ENCODE measurements around the gene KHDRBS1. TPM values are rescaled to one million over a fixed set of nuclear protein-coding genes. Genes with fewer than 3 reads are reported as not detected.

The KHDRBS1 gene
- total and polyA plus RNA-seq, 8 donors, result 87.2 to 261 (median 218) TPM

DNA sequence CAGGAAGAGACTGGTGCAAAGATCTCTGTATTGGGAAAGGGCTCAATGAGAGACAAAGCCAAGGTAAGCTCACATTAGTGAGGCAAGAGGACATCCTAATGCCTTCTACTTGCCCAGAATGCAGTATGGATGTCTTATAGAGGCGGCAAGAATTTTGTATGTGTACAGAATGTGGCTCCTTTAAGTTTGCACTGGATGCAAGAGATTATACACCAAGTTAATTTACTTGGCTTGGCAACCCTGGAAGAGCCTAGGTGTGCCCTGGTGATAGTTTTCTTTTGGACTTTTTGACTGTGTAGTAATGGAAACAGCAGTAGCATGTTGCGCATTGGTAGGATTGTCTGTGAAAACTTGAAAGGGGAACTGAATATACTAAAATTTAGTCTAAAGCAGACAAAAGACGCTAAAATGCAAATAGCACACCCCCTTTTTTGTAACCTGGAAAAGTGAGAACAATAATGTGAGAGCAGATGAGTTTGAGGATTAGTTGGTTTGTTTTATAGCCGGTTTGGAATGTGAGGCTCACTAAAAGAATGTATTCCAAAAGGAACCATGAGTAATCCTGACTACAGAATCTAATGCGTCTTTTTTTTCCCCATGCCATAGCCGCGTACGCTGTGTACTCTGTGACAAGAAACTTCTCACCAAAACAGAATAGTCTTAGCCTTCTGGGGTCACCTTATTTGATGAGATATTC is 18.1 kb downstream of the KHDRBS1 start:
- no peak overlapping the region for H3K4me3 ChIP-seq
- H3K9me3 ChIP-seq, result no peaks in the 10 kb centered on the region
- H3K27me3 ChIP-seq, result no peaks in the 10 kb centered on the region
- intact Hi-C loops (cut with DNase I), result no loop called here
- peaks cover 0 to 58% of the 10 kb centered on the region in 2 donors for H3K36me3 ChIP-seq
- no peak for DNase-seq
- TF ChIP-seq, protein P1, sequence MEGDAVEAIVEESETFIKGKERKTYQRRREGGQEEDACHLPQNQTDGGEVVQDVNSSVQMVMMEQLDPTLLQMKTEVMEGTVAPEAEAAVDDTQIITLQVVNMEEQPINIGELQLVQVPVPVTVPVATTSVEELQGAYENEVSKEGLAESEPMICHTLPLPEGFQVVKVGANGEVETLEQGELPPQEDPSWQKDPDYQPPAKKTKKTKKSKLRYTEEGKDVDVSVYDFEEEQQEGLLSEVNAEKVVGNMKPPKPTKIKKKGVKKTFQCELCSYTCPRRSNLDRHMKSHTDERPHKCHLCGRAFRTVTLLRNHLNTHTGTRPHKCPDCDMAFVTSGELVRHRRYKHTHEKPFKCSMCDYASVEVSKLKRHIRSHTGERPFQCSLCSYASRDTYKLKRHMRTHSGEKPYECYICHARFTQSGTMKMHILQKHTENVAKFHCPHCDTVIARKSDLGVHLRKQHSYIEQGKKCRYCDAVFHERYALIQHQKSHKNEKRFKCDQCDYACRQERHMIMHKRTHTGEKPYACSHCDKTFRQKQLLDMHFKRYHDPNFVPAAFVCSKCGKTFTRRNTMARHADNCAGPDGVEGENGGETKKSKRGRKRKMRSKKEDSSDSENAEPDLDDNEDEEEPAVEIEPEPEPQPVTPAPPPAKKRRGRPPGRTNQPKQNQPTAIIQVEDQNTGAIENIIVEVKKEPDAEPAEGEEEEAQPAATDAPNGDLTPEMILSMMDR (IDR thresholded peaks at IDR 0.05), result no peak
- H3K4me1 ChIP-seq, result peaks cover 0 to 21% of the 10 kb centered on the region in 2 donors
- H3K27ac ChIP-seq, result no peak overlapping the region
- no peak for ATAC-seq

DNA sequence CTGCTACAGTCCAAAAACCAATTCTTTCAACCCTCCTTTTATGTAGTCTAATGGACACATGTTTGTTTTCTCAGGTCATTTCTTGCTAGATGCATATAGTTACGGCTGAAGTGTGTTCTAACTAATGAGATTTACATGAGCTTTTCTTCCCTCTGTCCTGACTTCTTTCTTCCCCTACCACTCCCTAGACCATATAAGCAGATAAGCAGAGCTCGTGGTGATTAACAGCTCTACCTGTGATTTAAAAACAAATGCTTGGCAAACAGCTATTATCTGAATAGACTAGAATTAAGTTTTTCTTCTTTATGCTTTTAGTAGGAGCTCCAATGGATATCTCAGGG is 18.6 kb downstream of the KHDRBS1 start:
- intact Hi-C loops (cut with DNase I), result no loop called here
- TF ChIP-seq, protein P1 (IDR thresholded peaks at IDR 0.05), result no peak
- H3K9me3 ChIP-seq, result no peaks in the 10 kb centered on the region
- no peaks in the 10 kb centered on the region for H3K27me3 ChIP-seq
- no peak overlapping the region for H3K4me3 ChIP-seq
- H3K27ac ChIP-seq, result no peak overlapping the region
- DNase-seq, result no peak
- H3K36me3 ChIP-seq, result peaks cover 0 to 58% of the 10 kb centered on the region in 2 donors
- peaks cover 0 to 18% of the 10 kb centered on the region in 2 donors for H3K4me1 ChIP-seq
- ATAC-seq, result no peak

DNA sequence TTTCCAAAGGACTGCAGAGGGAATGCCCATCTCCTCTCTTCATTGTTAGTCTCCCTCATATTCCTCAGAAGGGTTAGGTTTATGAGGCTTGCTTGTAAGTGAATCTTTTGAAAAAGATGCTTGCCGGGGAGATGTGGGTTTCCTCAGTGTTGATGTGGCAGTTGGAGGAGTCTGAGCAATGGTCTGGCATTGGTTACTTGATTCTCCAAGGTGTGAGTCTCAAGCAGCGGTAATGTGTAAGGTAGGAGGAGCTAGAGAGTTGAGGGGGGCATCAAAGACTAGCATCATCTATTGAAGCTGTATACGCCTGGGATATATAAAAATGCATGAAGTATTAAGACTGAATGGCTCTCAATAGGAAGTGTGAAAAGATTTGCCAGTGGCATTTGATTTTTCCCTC is 21.5 kb downstream of the KHDRBS1 start:
- intact Hi-C loops (cut with DNase I), result no loop called here

DNA sequence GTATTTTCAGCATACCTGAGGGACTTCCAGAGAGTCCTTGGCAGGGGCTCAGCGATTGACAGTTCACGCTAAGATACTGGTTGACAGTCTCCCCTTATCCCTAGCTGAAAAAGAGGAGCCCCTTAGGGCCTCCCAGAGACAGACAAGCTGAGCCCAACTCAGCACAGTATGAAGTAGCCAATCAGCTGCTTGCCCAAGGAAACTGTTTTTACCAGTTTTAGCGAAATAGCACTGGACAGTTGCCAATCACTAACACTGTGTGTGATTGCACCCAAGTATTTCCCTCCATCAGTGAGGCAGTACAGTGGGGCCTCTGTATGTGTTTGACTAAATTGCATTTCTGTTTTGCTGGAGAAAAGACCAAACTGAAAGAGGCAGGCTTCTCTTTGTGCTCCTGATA is 27.0 kb downstream of the KHDRBS1 start:
- no peaks in the 10 kb centered on the region for H3K36me3 ChIP-seq
- peaks cover 0 to 5% of the 10 kb centered on the region in 2 donors for H3K4me1 ChIP-seq
- intact Hi-C loops (cut with DNase I), result no loop called here
- H3K27me3 ChIP-seq, result no peaks in the 10 kb centered on the region
- ATAC-seq, result no peak
- TF ChIP-seq, protein P1 (IDR thresholded peaks at IDR 0.05), result no peak
- no peak for DNase-seq
- no peak overlapping the region for H3K27ac ChIP-seq
- no peaks in the 10 kb centered on the region for H3K9me3 ChIP-seq
- no peak overlapping the region for H3K4me3 ChIP-seq

More for the DNA sequence above, 21.5 kb downstream of the KHDRBS1 start:
- TF ChIP-seq, protein P1 (IDR thresholded peaks at IDR 0.05), result no peak
- H3K4me1 ChIP-seq, result peaks cover 0 to 9% of the 10 kb centered on the region in 2 donors
- ATAC-seq, result no peak
- no peak for DNase-seq
- H3K36me3 ChIP-seq, result peaks cover 0 to 54% of the 10 kb centered on the region in 2 donors
- no peaks in the 10 kb centered on the region for H3K27me3 ChIP-seq
- no peak overlapping the region for H3K4me3 ChIP-seq
- H3K9me3 ChIP-seq, result no peaks in the 10 kb centered on the region
- no peak overlapping the region for H3K27ac ChIP-seq

DNA sequence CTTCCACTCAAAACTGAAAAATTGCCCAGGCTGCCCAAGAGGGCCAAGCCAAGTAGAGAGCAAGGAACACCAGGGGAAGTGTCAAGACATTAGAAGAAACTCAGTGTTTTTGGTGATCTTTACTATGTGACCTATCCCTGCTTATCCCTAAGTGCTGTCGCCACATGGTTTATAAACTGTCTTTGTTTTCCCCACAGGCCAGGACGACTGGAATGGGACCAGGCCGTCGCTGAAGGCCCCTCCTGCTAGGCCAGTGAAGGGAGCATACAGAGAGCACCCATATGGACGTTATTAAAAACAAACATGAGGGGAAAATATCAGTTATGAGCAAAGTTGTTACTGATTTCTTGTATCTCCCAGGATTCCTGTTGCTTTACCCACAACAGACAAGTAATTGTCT is 28.7 kb downstream of the KHDRBS1 start:
- Histone ChIP-seq H3K4me1 (peaks cover 0 to 12% of the 10 kb centered on the region in 2 donors), H3K27me3 (no peaks in the 10 kb centered on the region), H3K4me3 (no peak overlapping the region), H3K36me3 (no peaks in the 10 kb centered on the region), H3K27ac (no peak overlapping the region), H3K9me3 (no peaks in the 10 kb centered on the region)
- ATAC-seq (no peak), DNase-seq (no peak)
- TF ChIP-seq, protein P1 (IDR thresholded peaks at IDR 0.05), result no peak
- intact Hi-C loops (cut with DNase I), result no loop called here

Measured in left lung (tissue), 10 donors.